Measurements from ENCODE around the gene ENTREP1.
"Not testable (repeated sequence)": the region's sequence is repeated elsewhere in the genome, so short reads cannot be mapped to it uniquely, and the experiment has no call there.

Gene ENTREP1, protein sequence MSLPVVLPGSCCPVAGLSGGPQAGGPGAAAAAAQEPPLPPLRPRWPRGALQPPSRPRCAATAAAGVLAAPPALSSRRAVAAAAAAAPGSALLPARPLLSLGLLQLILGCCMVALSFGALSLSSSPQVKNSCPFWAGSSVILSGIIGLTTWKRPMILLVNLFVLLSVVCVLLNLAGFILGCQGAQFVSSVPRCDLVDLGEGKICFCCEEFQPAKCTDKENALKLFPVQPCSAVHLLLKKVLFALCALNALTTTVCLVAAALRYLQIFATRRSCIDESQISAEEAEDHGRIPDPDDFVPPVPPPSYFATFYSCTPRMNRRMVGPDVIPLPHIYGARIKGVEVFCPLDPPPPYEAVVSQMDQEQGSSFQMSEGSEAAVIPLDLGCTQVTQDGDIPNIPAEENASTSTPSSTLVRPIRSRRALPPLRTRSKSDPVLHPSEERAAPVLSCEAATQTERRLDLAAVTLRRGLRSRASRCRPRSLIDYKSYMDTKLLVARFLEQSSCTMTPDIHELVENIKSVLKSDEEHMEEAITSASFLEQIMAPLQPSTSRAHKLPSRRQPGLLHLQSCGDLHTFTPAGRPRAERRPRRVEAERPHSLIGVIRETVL

DNA sequence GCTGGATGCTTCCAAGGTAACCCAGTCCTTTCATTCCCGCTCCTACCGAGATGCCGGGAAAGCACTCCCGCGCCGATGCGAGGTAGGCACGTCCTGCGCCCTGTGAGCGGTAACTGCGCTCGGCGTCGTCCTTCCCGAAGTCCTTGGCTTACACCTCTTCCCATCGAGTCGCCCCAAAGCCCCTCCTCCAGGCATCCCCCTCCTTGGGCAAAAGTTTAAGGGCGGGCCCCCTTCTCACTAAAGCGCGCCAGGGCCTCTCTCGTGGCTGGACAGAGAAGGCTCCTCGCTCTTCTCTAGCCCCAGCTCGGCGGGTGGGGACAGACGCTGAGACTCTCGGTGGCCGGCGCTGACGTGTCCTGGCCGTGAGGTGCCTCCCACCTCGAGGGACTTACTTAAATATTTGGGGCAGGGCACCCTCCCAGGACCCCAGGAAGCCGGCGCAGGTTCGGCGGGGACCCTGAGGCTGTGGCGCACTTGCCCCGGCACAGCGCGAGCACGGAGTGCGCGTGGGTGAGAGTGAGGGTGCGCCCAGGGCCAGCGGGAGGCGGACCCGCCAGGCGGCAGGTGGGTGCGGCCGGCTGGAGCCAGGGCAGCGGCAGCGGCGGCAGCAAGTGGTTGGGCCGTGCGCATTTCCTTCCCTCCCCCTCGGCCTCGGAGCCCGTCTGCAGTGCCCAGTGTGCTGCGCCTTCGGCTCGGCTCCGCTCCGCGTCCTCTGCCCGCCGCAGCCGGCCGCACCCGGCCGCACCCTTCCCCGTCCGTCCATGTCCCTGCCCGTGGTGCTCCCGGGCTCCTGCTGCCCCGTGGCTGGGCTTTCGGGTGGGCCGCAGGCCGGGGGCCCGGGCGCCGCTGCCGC is at the start of gene ENTREP1:
Gene ENTREP1 (plus strand): TSS at position 667 of the 853 bp plus-strand sequence. CDS start 95 bp downstream, at position 762.
- no peak for DNase-seq

DNA sequence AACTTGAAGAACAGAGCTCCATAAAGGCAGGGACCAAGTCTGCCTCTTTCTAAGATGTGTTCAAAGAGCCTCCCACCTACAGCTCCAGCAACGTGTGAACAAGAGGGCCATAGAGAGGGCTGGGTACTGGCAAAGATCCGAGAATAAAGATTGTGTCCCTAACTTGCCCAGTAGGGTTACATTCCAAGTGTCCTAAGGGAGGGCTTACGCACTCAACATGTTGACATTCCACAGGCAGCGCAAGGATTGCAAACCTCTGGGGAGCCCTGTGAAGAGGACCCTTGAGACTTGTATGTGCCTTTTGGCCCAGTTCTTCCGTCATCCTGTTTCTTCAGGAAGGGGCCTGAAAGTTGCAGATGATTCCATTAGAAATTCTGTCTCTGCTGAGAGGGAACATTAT is 48.2 kb upstream of the ENTREP1 start:
- DNase-seq: no peak

DNA sequence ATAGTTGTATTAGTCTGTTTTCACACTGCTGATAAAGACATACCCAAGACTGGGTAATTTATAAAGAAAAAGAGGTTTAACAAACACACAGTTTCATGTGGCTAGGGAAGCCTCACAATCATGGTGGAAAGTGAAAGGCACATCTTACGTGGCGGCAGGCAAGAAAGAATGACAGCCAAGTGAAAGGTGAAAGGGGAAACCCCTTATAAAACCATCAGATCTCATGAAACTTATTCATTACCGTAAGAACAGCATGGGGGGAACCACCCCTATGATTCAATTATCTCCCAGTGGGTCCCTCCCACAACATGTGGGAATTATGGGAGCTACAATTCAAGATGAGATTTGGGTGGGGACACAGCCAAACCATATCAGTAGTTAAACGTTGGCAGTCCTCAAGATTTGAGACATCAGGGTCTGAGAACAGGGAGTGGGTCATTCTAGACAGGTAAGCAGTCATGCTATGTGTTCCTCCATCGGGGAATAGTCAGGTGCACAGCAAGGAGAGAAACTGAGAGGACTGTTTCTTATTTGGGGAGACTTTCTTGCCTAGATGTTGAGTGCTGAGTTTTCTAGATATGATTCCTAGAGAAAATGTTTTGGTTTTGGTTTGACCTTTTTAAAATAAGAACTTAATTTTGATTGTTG is 45.8 kb upstream of the ENTREP1 start:
- DNase-seq: peak; percentile 7

DNA sequence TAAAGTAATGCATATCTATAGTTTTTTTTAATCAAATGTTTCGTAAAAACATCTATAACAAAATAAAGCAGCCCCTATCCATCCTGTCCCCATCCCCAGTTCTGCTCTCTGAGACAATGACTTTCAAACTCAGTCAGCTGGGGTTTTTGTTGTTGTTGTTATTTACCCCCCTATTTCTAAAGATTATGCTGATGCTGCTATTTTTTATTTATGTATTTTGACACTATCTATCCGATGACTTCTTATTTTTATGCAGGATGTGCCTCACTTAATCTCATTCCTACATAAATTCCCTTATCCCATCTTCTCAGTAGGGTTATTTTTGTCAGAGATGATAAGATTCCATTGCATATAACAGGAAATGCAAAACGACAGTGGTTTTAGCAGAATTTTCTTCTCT is 45.3 kb upstream of the ENTREP1 start:
- DNase-seq: no peak

DNA sequence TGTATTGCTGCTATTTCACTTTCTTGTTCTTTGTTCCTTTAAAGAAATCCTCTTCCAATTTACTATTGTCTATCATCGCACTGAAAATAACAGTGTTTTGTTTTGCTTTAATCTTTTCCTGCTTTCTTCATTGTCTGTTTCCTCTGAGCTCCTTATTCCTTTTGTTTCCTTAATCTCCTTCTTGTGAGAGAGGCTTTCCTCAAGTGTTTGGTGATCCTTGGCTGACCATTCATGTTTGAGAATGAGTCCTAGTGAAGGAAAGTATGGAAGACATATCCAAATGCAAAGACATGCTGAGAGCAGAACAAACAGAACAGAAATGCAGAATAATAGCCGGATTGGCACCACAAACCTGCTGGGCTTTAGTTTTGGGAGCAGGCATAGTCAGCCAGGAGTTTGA is 42.0 kb upstream of the ENTREP1 start:
- DNase-seq: no peak

DNA sequence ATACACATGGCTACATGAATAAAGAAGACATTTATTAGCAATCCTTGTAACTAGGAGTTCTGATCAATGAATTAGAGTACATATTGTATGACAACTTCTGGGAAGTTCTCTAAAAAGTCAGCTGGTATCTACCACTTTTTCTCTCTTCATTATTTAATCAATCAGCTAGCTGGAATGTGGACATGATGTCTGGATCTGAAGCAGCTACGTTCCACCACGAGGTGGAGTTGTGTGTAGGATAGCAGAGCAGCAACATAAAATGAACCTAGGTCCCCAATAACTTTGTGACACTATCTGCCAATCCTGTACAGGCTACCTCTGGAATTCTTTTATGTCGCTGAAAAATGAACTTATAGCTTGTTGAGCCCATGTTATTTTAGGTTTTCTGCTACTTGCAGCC is 32.9 kb upstream of the ENTREP1 start:
- no peak for DNase-seq

DNA sequence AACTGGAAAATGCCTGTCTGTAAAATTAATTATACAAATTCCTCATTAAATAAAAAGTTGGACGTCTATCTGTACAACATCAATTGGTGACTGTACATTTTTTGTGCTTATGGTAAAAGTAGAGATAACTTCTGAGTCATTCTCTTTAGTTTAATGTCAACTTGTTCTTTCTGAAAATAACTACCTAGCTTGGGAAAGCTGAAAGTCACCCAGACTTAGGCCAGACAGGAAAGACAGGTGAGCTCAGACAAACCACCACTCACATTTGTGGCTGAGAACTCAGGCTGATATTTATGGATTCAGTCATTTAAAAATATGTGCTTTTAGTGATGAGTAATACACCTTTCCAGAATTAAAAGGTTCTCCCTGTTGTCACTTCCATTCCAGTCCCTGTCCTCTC is 31.9 kb upstream of the ENTREP1 start:
- no peak for DNase-seq

DNA sequence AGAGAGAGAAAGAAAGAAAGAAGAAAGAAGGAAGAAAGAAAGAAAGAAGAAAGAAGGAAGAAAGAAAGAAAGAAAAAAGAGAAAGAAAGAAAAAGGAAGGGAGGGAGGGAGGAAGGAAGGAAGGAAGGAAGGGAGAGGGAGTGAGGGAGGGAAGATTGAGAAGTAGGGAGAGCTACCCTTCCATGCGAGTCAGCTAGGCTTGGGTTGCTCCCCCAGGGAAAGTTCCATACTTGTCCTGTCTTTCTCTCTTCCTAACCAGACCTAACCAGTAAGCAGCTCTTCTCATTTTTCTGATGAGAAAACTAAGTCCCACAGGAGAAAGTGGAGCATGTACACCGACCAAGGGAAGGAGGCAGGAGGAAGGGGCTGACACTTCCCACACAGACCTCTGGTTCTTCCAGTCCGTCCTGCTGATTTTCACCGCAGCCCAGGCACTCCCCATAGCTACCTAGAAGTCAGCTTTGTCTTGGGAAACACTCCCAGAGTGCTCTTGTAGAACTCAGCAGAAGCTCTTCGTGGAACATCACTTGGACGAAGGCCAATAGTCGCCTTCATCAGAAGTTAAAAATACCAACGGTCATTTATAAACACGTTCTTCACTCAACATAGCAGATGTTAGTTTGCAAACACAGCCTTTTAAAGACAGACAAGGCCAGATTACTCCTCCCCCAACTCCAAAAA is 29.0 kb upstream of the ENTREP1 start:
- no peak for DNase-seq

DNA sequence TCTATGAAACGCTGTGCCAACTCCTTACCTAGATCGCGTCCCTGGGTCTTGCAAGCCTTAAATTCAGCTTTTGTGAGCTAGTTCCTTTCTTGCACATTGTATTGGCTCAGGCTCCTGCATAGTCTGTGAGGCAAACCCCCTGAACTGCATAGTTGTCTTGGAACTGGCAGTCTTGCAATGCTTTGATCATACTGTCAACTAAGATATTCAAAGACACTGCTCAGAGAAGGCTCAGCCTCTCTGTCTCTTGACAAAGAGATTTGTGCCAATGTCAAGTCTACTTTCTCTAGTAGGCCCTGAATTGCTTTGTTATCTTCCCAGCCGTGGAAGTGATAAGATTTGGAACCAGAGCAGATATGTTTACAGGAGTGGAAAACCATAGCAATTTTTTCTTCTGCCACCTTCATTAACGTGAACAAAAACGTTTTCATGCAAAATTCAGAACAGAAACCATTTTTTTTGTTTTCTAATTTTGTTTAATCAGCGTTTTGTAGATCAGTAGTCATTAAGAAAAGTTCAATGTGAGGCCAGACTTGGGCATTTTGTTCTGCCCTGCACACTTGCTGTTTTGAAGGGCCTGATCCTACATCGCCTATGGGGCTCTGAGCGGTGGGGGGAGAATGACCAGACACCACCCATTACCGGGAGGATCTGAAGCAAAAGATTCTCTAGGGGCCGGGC is 27.6 kb upstream of the ENTREP1 start:
- DNase-seq: no peak

DNA sequence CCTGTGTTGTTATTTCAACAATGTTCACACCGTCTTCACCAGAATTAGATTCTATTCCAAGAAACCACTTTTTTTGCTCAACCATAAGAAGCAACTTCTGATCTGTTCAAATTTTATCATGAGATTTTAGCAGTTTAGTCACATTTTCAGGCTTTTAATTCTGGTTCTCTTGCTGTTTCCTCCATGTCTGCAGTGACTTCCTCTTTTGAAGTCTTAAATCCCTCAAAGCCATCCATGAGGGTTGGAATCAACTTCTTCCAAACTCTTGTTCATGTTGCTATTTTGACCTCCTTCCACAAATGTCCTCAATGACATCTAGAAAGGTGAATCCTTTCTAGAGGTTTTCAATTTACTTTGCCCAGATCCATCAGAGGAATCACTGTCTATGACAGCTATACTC is 25.7 kb upstream of the ENTREP1 start:
- DNase-seq: no peak

DNA sequence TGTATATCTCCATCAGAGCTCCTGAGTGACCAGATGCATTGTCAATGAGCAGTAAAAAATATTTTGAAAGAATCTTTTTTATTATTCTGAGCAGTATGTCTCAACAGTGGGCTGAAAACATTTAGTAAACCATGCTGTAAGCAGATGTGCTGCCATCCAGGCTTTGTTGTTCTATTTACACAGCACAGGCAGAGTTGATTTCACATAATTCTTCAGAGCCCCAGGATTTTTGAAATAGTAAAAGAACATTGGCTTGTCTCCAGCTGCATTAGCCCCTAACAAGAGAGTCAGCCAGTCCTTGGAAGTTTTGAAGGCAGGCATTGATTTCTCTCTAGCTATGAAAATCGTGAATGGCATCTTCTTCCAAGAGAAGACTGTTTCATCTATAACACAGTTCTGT is 25.2 kb upstream of the ENTREP1 start:
- DNase-seq: no peak

DNA sequence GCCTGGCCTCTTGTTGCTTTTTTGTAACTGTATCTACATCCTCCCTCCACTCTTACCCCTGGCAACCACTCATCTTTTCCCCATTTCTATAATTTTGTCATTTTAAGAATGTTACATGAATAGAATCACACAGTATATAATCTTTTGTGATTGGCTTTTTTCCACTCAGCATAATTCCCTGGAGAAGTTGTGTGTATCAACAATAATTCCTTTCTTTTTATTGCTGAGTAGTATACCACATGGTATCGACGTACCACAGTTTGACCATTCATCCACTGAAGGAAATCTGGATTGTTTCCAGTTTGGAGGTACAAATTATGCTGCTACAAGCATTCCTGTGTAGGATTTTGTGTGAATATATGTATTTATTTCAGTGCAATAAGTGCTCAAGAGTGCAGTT is 21.7 kb upstream of the ENTREP1 start:
- no peak for DNase-seq

DNA sequence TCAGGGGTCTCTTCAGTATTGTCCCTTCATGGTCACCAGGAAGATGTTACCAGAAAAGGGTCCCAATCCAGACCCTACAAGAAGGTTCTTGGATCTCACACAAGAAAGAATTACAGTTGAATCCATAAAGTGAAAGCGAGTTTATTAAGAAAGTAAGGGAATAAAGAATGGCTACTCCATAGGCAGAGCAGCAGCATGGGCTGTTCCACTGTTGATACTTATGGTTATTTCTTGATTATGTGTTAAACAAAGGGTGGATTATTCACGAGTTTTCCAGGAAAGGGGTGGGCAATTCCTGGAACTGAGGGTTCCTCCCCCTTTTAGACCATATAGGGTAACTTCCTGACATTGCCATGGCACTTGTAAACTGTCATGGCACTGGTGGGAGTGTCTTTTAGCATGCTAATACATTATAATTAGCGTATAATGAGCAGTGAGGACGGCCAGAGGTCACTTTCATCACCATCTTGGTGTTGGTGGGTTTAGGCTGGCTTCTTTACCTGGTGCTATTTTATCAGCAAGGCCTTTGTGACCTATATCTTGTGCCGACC is 18.0 kb upstream of the ENTREP1 start:
- DNase-seq: not testable (repeated sequence)

DNA sequence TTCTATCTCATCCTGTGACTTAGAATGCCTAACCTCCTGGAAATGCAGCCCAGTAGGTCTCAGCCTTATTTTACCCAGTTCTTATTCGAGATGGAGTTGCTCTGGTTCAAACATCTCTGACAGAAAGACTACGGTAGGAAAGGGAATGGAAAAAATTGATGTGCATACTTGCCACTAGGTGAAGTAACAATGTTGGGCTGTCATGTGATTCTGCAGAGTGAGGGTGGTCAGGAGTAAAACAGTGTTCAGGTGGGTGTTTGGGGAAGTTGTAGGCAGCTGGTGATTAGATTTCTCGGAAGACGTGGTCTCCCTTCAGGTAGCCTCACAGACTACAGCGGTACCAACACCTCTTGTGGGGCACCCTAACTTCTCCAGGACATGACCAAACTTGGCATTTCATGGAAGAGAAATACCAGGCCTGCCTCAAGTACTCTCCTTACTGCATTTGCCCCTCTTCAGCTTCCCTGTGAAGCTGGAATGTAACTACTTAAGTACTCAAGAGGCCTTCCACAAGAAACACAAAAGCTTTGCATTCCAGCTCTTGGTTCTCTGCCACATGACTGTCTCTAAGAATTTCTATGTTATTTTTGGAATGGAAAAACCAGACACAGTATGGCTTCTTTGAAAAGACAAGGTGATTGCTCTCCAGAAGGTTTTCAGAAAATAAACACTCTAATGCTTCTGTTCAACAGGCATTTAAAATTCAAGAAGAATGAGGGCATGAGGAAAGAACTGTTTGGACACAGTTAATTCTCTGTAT is 17.4 kb upstream of the ENTREP1 start:
- no peak for DNase-seq

DNA sequence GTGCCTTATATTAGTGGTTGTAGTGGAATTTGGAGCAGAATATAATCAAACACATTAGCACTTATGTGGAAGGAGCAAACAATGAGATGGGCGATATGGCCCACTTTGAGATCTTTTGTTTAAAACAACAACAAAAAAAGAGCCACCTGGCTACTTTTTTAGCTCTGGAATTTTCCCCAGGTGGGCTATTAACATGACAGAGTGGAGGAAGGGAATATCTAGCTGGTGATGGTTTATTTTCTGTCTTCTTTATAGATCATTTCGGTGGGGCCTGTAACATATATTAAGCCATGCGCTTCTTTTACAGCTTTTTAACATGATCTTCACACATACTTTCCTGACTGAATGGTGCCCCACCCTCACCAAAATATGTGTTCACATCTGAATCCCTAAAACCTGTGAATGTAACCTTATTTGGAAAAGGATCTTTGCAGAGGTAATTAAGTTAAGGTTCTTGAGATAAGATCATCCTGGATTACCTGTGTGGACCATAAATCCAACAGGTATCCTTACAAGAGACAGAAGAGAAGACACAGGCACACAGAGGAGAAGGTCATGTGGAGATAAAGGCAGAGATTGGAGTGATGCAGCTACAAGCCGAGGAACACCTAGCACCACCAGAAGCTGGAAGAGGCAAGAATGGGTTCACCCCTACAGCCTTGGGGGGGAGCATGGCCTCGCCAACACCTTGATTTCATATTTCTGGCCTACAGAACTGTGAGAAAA is 16.6 kb upstream of the ENTREP1 start:
- DNase-seq: no peak

DNA sequence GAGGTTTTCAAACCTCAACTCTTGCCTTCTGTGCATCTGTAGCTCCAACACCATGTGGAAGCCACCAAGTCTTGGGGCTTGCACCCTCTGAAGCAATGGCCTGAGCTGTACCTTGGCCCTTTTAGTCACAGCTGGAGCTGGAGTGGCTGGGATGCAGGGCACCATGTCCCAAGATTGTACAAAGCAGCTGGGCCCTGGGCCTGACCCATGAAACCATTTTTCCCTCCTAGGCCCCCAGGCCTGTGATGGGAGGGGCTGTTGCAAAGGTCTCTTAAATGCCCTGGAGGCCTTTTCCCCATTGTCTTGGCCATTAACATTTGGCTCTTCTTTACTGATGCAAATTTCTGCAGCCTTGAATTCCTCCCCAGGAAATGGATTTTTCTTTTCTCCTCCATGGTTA is 11.8 kb upstream of the ENTREP1 start:
- no peak for DNase-seq

DNA sequence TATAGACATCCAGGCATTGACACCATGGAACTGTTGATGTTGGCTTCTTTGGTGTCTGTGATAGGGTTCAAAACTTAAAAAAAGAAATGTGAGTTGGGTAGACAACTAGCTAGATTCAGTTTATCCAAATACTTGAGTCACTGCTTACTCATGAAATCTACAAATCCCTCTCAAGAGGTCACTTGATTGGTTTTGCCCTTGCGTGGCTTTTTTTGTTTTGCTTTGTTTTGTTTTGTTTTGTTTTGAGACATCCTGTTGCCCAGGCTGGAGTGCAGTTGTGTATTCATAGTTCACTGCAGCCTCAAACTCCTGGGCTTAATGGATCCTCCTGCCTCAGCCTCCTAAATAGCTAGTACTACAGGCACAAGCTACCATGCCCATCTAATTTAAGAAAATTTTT is 10.5 kb upstream of the ENTREP1 start:
- DNase-seq: no peak

DNA sequence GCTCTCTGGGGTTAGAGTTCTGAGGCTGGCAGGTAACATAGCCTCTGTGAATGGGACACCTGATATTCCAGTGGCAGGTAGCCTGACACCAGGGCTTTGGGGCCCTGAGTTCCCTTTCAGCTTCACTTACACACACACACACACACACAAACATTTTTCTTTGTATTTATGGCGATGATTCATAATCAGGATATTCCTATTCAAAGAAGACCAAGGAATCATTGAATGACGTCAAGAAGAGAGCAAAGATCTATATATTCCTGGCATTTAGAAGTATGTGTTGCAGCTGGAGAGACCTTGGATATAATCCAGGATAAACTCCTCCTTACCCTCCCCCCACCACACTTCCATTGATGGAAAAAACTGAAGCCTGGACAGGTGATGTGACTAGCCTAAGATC is 7.9 kb upstream of the ENTREP1 start:
- DNase-seq: no peak

DNA sequence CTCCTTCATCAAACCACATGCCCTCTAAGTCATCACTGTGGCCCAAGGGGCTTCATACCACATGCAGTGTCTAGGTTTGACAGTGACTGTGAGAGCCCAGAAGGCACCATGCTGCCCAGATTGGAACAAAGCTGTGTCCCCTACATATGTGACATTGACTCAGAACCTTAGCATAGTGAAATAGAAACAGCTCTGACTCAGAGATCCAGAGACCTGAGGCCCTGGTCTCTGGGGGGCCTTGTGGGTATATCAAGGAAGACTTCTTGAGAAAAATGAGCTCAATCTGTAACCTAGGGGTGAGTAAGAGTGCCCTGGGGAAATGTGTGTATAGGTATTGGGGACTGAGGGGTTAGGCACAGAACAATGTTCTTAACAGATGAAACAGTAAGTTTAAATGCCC is 7.1 kb upstream of the ENTREP1 start:
- DNase-seq: peak in 1 of 2 donors; percentile 6

Data from stimulated activated CD4-positive, alpha-beta T cell treated with anti-CD3 and anti-CD28 coated beads, Interleukin-2, amount 100 ng/mL, for 48 hours (primary cell).